H9 (cell line): ENCODE data around the gene DYTN. TPM values are rescaled to one million over a fixed set of nuclear protein-coding genes. Genes with fewer than 3 reads are reported as not detected.

Experiments
- DNase-seq: peaks from one replicate; pipeline ENCODE4 v3.0.0-alpha.2; 2017
- H2AFZ ChIP-seq: one replicate; pipeline ENCODE4 v1.6.1; 2013; ENCODE audit warnings: mild to moderate bottlenecking, low read length, control low read depth, moderate library complexity
- H2AK5ac ChIP-seq: 2 replicates; pipeline ENCODE4 v1.6.1; 2013; ENCODE audit warnings: low read length, control low read depth, mixed read lengths; ENCODE audit not compliant: insufficient read length
- H2BK120ac ChIP-seq: one replicate; pipeline ENCODE4 v1.6.1; 2013; ENCODE audit warnings: low read depth, mild to moderate bottlenecking, low read length, control low read depth, inconsistent platforms; ENCODE audit not compliant: poor library complexity, severe bottlenecking
- H2BK12ac ChIP-seq: 2 replicates; pipeline ENCODE4 v1.6.1; 2013; ENCODE audit warnings: low read length, control low read depth, mixed read lengths, low read depth; ENCODE audit not compliant: insufficient read length
- H2BK15ac ChIP-seq: 2 replicates; pipeline ENCODE4 v1.6.1; 2013; ENCODE audit warnings: low read depth, low read length, control low read depth
- H2BK20ac ChIP-seq: one replicate; pipeline ENCODE4 v1.6.1; 2013; ENCODE audit warnings: low read depth, mild to moderate bottlenecking, low read length, control low read depth, inconsistent platforms; ENCODE audit not compliant: poor library complexity, severe bottlenecking
- H2BK5ac ChIP-seq: 2 replicates; pipeline ENCODE4 v1.6.1; 2013; ENCODE audit warnings: low read length, control low read depth, mixed read lengths; ENCODE audit not compliant: insufficient read length
- H3K14ac ChIP-seq: 2 replicates; pipeline ENCODE4 v1.6.1; 2013; ENCODE audit warnings: low read length, control low read depth; ENCODE audit not compliant: insufficient read depth
- H3K18ac ChIP-seq: 2 replicates; pipeline ENCODE4 v1.6.1; 2013; ENCODE audit warnings: low read depth, mild to moderate bottlenecking, mixed read lengths, low read length, control low read depth; ENCODE audit not compliant: insufficient read length
- H3K23ac ChIP-seq: 2 replicates; pipeline ENCODE4 v1.6.1; 2013; ENCODE audit warnings: low read length, control low read depth, mixed read lengths, low read depth; ENCODE audit not compliant: insufficient read length
- H3K23me2 ChIP-seq: 2 replicates; pipeline ENCODE4 v1.6.1; 2013; ENCODE audit warnings: low read depth, mild to moderate bottlenecking, mixed read lengths, low read length, control low read depth; ENCODE audit not compliant: insufficient read length, poor library complexity, severe bottlenecking
- H3K27ac ChIP-seq: 2 replicates; pipeline ENCODE4 v1.5.1; 2013; ENCODE audit warnings: low read length, control low read depth, mixed read lengths, low read depth; ENCODE audit not compliant: insufficient read length
- H3K27me3 ChIP-seq: 2 replicates; pipeline ENCODE4 v1.6.1; 2013; ENCODE audit warnings: low read length, control low read depth, inconsistent platforms; ENCODE audit not compliant: insufficient read depth
- H3K4ac ChIP-seq: 2 replicates; pipeline ENCODE4 v1.6.1; 2013; ENCODE audit warnings: low read depth, mild to moderate bottlenecking, control low read depth, inconsistent platforms, low read length, moderate library complexity
- H3K4me1 ChIP-seq: 2 replicates; pipeline ENCODE4 v1.6.1; 2013; ENCODE audit warnings: low read length, control low read depth, inconsistent platforms; ENCODE audit not compliant: insufficient read depth
- H3K4me2 ChIP-seq: 2 replicates; pipeline ENCODE4 v1.6.1; 2013; ENCODE audit warnings: low read length, control low read depth, mixed read lengths; ENCODE audit not compliant: insufficient read length, insufficient read depth
- H3K56ac ChIP-seq: 2 replicates; pipeline ENCODE4 v1.6.1; 2013; ENCODE audit warnings: low read depth, mild to moderate bottlenecking, mixed read lengths, low read length, control low read depth; ENCODE audit not compliant: insufficient read length
- H3K79me1 ChIP-seq: 2 replicates; pipeline ENCODE4 v1.6.1; 2013; ENCODE audit warnings: low read depth, mild to moderate bottlenecking, moderate library complexity, low read length, control low read depth, inconsistent platforms; ENCODE audit not compliant: insufficient read depth, poor library complexity, severe bottlenecking
- H3K79me2 ChIP-seq: 2 replicates; pipeline ENCODE4 v1.6.1; 2013; ENCODE audit warnings: low read length, control low read depth, inconsistent platforms; ENCODE audit not compliant: insufficient read depth
- H3K9ac ChIP-seq: 2 replicates; pipeline ENCODE4 v1.6.1; 2013; ENCODE audit warnings: low read length, control low read depth, mixed read lengths; ENCODE audit not compliant: insufficient read length; ENCODE audit errors: extremely low read depth
- H3K9me3 ChIP-seq: one replicate; pipeline ENCODE4 v1.6.1; 2013; ENCODE audit warnings: low read depth, low read length, inconsistent platforms; ENCODE audit not compliant: control insufficient read depth
- H3T11ph ChIP-seq: one replicate; pipeline ENCODE4 v1.6.1; 2013; ENCODE audit warnings: mild to moderate bottlenecking, low read length, control low read depth, inconsistent platforms
- H4K20me1 ChIP-seq: one replicate; pipeline ENCODE4 v1.6.1; 2013; ENCODE audit not compliant: control insufficient read depth, insufficient read length, insufficient read depth
- H4K5ac ChIP-seq: 2 replicates; pipeline ENCODE4 v1.6.1; 2013; ENCODE audit warnings: low read depth, mild to moderate bottlenecking, mixed read lengths, low read length, control low read depth; ENCODE audit not compliant: insufficient read length
- H4K8ac ChIP-seq: replicated peaks from 2 replicates; pipeline ENCODE4 v1.6.1; 2013; ENCODE audit warnings: low read length, control low read depth, mixed read lengths, low read depth; ENCODE audit not compliant: insufficient read length
- H4K91ac ChIP-seq: 2 replicates; pipeline ENCODE4 v1.6.1; 2013; ENCODE audit warnings: low read depth, mild to moderate bottlenecking, moderate library complexity, mixed read lengths, low read length, control low read depth; ENCODE audit not compliant: insufficient read length
- H3K27ac Mint-ChIP-seq, 3 experiments: 2 replicates in 2 of 3; 3 replicates in 1 of 3; pipeline ENCODE4 v1.8.0; 2020 to 2021; ENCODE audit warnings: mixed read lengths in 3 of 3, mild to moderate bottlenecking in 1 of 3, moderate library complexity in 1 of 3
- H3K27me3 Mint-ChIP-seq: 2 replicates; pipeline ENCODE4 v1.8.0; 2021; ENCODE audit warnings: low read depth, mild to moderate bottlenecking, moderate library complexity, mixed read lengths
- H3K36me3 Mint-ChIP-seq, 3 experiments: 2 replicates in 2 of 3; 3 replicates in 1 of 3; pipeline ENCODE4 v1.8.0; 2020 to 2021; ENCODE audit warnings: low read depth in 3 of 3, mixed read lengths in 3 of 3; ENCODE audit not compliant: insufficient read depth in 1 of 3
- H3K4me1 Mint-ChIP-seq, 2 experiments: 2 replicates each; pipeline ENCODE4 v1.8.0; 2020; ENCODE audit warnings: mixed read lengths in 2 of 2
- H3K4me3 Mint-ChIP-seq, 2 experiments: 2 replicates in 1 of 2; 3 replicates in 1 of 2; pipeline ENCODE4 v1.8.0; 2020 to 2021; ENCODE audit warnings: mild to moderate bottlenecking in 2 of 2, mixed read lengths in 2 of 2, moderate library complexity in 1 of 2
- H3K9me3 Mint-ChIP-seq, 2 experiments: 2 replicates in 1 of 2; 3 replicates in 1 of 2; pipeline ENCODE4 v1.8.0; 2020; ENCODE audit warnings: mild to moderate bottlenecking in 2 of 2, mixed read lengths in 2 of 2, moderate library complexity in 1 of 2
- CTCF ChIP-seq: fragments of 200-600 bp; sonication (generic); conservative IDR thresholded peaks from 3 replicates; pipeline ENCODE4 v1.8.0; 2021; ENCODE audit warnings: antibody characterized with exemption, mild to moderate bottlenecking
- WGBS: extraction: QIAGEN DNeasy Blood & Tissue Kit; methylation state at CpG from one replicate; pipeline ENCODE4 v1.1.7; 2013; ENCODE audit warnings: missing lambda C conversion rate, low lambda C conversion rate, mixed read lengths; ENCODE audit not compliant: insufficient read length; ENCODE audit errors: extremely low coverage; 5-methylcytosine and 5-hydroxymethylcytosine counted together
- total RNA-seq: library from RNA; stranded (reverse); gene quantifications from 2 replicates; pipeline ENCODE4 v1.2.1, GENCODE V29; 2021

The DYTN gene
- total RNA-seq, 1 experiment from 2014 or later, result not detected

GRCh38 chr2:206683546-206683945 lies 34.6 kb downstream of the DYTN start:
- Histone ChIP-seq H4K8ac (no peak overlapping the region), H3K4me2 (no peak overlapping the region), H3T11ph (no peak overlapping the region), H2BK12ac (no peak overlapping the region), H3K27ac (no peak overlapping the region), H2BK20ac (no peak overlapping the region), H3K56ac (no peak overlapping the region), H2BK15ac (no peak overlapping the region), H3K23me2 (no peaks in the 10 kb centered on the region), H3K9me3 (no peaks in the 10 kb centered on the region), H2BK5ac (no peak overlapping the region), H3K79me1 (no peaks in the 10 kb centered on the region), H3K18ac (no peak overlapping the region), H3K23ac (no peak overlapping the region), H3K4ac (no peak overlapping the region), H3K4me1 (no peaks in the 10 kb centered on the region), H4K5ac (no peak overlapping the region), H4K20me1 (no peaks in the 10 kb centered on the region), H3K14ac (no peak overlapping the region), H2AK5ac (no peak overlapping the region), H3K79me2 (no peaks in the 10 kb centered on the region), H3K27me3 (no peaks in the 10 kb centered on the region), H2AFZ (no peak overlapping the region), H2BK120ac (no peak overlapping the region), H3K9ac (no peak overlapping the region), H4K91ac (no peak overlapping the region)
- WGBS, result no CpG with 5 or more reads among the region's 4 CpGs
- Mint-ChIP-seq H3K36me3 (no peaks in the 10 kb centered on the region), H3K4me1 (no peaks in the 10 kb centered on the region), H3K27me3 (peaks cover 2% of the 10 kb centered on the region; the same call in 1 of the 2 replicates), H3K9me3 (no peaks in the 10 kb centered on the region), H3K4me3 (no peak overlapping the region), H3K27ac (peak overlapping the region in 1 of 3 experiments; percentile 49; a peak in 1 of 7 replicates)
- DNase-seq, result no peak
- TF ChIP-seq CTCF, result no peak
